Hepatocyte (in vitro differentiated cells): ENCODE measurements around the gene MARCO.

ENCODE experiments used
- EZH2phosphoT487 ChIP-seq: fragments of 200-600 bp; sonication (generic); IDR thresholded peaks from one replicate; pipeline ENCODE4 v1.6.1; 2018; ENCODE audit warnings: antibody characterized with exemption, mild to moderate bottlenecking, low read depth, moderate library complexity; ENCODE audit not compliant: unreplicated experiment, severe bottlenecking
- TF ChIP-seq, protein P1 (sequence below): fragments of 200-600 bp; sonication (generic); IDR thresholded peaks from 2 replicates; pipeline ENCODE4 v1.5.1; 2016; ENCODE audit warnings: antibody characterized with exemption, mild to moderate bottlenecking; ENCODE audit not compliant: poor library complexity

GRCh38 chr2:118973542-118973951 lies 31.6 kb downstream of the MARCO start:
- TF ChIP-seq, protein P1, sequence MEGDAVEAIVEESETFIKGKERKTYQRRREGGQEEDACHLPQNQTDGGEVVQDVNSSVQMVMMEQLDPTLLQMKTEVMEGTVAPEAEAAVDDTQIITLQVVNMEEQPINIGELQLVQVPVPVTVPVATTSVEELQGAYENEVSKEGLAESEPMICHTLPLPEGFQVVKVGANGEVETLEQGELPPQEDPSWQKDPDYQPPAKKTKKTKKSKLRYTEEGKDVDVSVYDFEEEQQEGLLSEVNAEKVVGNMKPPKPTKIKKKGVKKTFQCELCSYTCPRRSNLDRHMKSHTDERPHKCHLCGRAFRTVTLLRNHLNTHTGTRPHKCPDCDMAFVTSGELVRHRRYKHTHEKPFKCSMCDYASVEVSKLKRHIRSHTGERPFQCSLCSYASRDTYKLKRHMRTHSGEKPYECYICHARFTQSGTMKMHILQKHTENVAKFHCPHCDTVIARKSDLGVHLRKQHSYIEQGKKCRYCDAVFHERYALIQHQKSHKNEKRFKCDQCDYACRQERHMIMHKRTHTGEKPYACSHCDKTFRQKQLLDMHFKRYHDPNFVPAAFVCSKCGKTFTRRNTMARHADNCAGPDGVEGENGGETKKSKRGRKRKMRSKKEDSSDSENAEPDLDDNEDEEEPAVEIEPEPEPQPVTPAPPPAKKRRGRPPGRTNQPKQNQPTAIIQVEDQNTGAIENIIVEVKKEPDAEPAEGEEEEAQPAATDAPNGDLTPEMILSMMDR: no peak
- TF ChIP-seq EZH2phosphoT487: no peak
